ENCODE data around the gene PDE1C.

PDE1C gene

DNA sequence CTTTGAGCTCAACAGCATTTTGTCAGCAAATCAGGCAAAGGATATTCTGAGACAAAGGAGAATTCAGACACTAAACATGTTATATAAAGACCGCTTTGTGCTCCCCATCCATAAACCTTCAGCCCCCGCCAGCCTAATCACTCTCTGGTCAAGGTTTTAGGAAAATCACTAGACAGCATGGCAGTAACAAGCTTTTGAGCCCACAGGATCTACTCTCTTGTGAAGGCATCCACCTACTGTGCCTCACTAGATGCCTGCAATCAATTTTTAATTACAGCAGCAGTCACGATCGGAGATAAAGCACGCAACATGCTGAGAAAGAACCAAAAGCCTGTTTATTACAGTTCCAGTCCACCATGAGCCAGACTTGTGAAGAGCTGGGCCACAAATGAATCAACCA lies 19.1 kb downstream of the PDE1C start:
- in situ Hi-C loops (cut with HindIII; ENCODE audit: low sequenced_read_pairs), result no loop called here
- H3K4me3 ChIP-seq (ENCODE audit: low read depth, low read length), result no peak overlapping the region
- DNase-seq (ENCODE audit: low read depth, low spot score), result no peak
- TF ChIP-seq, protein P1, sequence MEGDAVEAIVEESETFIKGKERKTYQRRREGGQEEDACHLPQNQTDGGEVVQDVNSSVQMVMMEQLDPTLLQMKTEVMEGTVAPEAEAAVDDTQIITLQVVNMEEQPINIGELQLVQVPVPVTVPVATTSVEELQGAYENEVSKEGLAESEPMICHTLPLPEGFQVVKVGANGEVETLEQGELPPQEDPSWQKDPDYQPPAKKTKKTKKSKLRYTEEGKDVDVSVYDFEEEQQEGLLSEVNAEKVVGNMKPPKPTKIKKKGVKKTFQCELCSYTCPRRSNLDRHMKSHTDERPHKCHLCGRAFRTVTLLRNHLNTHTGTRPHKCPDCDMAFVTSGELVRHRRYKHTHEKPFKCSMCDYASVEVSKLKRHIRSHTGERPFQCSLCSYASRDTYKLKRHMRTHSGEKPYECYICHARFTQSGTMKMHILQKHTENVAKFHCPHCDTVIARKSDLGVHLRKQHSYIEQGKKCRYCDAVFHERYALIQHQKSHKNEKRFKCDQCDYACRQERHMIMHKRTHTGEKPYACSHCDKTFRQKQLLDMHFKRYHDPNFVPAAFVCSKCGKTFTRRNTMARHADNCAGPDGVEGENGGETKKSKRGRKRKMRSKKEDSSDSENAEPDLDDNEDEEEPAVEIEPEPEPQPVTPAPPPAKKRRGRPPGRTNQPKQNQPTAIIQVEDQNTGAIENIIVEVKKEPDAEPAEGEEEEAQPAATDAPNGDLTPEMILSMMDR (IDR thresholded peaks at IDR 0.05; ENCODE audit: low read depth, low read length), result no peak

DNA sequence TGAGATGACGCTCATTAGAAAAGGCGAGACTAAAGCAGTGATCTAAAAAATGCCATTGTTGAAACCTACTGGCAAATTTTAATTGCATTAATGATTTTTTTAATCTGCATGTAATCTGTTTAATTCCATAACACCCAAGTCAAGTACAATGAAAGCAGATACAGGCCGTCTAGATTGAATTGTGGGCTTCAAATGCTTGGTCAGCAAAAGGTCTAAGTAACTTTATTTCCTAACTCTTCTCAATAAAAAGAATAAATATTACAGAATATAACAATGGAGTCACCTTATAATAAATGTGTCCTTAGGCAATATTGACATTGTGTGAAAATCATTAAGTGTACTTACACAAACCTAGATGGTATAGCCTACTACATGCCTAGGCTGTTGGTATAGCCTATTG lies 20.6 kb downstream of the PDE1C start:
- no peak for DNase-seq (ENCODE audit: low read depth, low spot score)
- TF ChIP-seq, protein P1 (IDR thresholded peaks at IDR 0.05; ENCODE audit: low read depth, low read length), result no peak
- in situ Hi-C loops (cut with HindIII; ENCODE audit: low sequenced_read_pairs), result no loop called here

DNA sequence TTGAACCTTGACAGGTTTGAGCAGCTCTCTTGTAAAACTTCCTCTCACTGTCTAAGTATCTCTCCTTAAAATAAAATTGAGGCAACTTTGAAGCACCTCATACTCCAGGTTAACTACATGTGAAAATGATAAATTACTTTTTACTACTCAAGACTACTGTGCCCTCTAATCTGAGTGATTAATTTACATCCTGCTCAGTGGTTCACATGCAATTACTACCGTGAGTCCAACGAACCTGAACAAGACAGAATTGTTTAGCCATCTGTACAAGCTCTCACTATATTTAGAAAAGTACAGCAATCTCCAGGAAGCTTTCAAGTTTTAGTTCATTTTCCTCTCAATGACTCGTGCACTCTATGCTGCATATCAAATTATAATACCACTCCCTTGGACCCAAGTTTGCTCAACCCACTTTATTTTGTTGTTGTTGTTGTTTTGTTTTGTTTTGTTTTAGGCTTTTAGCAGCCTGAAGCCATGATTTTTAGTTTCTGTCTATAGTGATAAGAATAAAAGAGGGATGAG lies 21.2 kb downstream of the PDE1C start:
- H3K4me3 ChIP-seq (ENCODE audit: low read depth, low read length), result no peak overlapping the region
- TF ChIP-seq, protein P1 (IDR thresholded peaks at IDR 0.05; ENCODE audit: low read depth, low read length), result no peak
- in situ Hi-C loops (cut with HindIII; ENCODE audit: low sequenced_read_pairs), result no loop called here
- no peak for DNase-seq (ENCODE audit: low read depth, low spot score)

More for the DNA sequence above, 20.6 kb downstream of the PDE1C start:
- H3K4me3 ChIP-seq (ENCODE audit: low read depth, low read length), result no peak overlapping the region

DNA sequence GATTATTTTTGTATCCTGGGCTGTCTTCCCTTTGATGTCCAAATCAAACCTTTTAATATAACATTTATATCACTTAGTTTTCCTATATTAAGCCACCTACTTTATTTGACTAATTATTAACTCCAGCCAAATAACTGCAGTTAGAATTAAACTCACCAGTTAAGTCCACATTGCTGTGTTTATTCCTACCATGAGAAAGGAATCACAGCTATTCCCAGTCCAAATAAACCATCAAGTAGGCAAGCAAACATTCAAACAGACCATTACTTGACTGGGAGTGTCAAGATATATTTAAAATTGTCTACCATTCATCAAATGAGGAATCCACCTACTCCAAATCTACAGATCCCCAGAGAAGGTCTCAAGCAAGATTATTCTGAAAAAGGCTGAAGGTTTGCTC lies 22.4 kb downstream of the PDE1C start:
- DNase-seq (ENCODE audit: low read depth, low spot score), result no peak
- TF ChIP-seq, protein P1 (IDR thresholded peaks at IDR 0.05; ENCODE audit: low read depth, low read length), result no peak
- H3K4me3 ChIP-seq (ENCODE audit: low read depth, low read length), result no peak overlapping the region
- in situ Hi-C loops (cut with HindIII; ENCODE audit: low sequenced_read_pairs), result no loop called here

DNA sequence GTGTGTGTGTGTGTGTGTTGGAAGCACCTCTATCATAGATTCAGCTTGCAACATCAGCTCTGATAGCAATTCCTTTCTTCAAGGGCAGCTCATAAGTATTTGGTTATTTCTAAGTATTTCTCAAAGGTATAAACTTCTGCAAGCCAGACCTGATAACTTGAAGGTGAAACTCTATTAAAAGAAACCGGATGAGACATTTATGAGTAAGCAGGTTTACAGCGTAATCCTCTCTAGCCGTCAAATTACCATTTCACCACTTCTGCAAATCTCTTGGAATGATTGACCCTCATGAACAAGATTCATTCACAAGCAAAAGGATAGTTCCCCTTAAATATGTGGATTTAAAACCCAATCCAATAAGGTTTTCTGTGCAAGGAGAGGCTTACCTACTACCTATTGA lies 23.1 kb downstream of the PDE1C start:
- in situ Hi-C loops (cut with HindIII; ENCODE audit: low sequenced_read_pairs), result no loop called here

DNA sequence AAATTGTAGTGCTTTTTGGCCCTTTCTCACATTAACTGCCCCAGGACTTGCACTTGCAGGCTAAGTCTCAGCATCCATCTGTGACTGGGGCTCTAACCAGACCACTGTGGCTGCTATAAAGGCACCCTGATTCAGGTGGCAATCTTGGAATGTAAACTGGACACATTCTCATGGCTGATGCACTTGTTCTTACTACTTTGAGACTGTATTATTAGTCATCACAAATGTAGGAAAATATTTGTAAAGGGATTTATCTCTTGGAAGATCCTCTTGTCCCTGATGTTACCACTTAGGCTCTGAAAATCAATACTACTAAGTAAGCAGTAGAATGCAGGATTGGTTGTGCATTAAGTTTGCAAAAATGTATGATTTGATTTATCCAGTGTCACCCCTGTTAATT lies 25.0 kb downstream of the PDE1C start:
- H3K4me3 ChIP-seq (ENCODE audit: low read depth, low read length), result no peak overlapping the region
- TF ChIP-seq, protein P1 (IDR thresholded peaks at IDR 0.05; ENCODE audit: low read depth, low read length), result no peak
- no peak for DNase-seq (ENCODE audit: low read depth, low spot score)
- in situ Hi-C loops (cut with HindIII; ENCODE audit: low sequenced_read_pairs), result no loop called here

More for the DNA sequence above, 23.1 kb downstream of the PDE1C start:
- no peak overlapping the region for H3K4me3 ChIP-seq (ENCODE audit: low read depth, low read length)
- TF ChIP-seq, protein P1 (IDR thresholded peaks at IDR 0.05; ENCODE audit: low read depth, low read length), result no peak
- DNase-seq (ENCODE audit: low read depth, low spot score), result no peak

DNA sequence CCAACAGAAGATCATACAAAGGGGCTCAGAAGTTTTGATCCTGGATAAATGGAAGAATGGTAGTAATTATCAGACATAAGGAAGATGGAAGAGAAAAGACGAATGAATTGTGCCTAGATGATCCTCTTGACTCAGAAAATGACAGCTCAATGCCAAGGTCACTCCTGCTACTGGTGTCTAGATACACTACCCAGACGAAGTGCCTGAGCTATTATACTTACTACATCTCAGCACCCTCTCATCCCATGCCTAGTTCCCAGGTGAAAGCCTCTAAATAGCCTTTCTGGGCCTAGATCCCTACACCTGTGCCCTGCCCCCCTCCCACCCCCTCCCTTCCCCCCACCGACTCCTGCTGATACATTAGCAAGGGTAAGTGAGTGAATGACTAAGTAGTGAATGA lies 25.5 kb downstream of the PDE1C start:
- TF ChIP-seq, protein P1 (IDR thresholded peaks at IDR 0.05; ENCODE audit: low read depth, low read length), result no peak
- in situ Hi-C loops (cut with HindIII; ENCODE audit: low sequenced_read_pairs), result no loop called here
- no peak for DNase-seq (ENCODE audit: low read depth, low spot score)

More for the DNA sequence above, 25.5 kb downstream of the PDE1C start:
- no peak overlapping the region for H3K4me3 ChIP-seq (ENCODE audit: low read depth, low read length)

Data from astrocyte of the spinal cord (primary cell).